ENCODE results near the gene PARD3B. TPM values are rescaled to one million over a fixed set of nuclear protein-coding genes. Genes with fewer than 3 reads are reported as not detected.

The PARD3B gene
- total and polyA plus RNA-seq, 2 of the 8 experiments (the other 6 are each of a cell fraction or from before 2014, with no cell fraction given), result 1.2 to 5.7 TPM

DNA sequence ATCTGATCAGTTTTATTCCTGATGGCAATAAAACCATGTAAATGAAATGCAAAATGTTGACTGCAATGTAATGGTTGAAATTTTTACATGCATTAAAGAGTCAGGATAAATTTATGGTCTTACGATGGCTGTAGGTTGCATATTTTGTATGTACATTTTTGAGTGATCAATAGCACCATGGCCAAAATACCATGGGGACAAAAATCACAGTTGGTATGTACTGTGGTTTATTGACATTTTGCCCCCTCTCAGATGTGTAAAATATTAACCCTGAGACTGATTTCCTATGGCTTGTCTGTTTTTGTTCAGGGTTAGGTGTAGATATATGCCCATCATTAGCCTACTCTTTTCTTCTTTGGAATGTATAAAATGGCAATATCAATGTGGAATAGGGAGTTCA lies 138.1 kb downstream of the PARD3B start:
- FAIRE-seq (no peak), DNase-seq (ENCODE audit: low read depth in 1 of 2, low spot score in 2 of 2) (no peak)
- 96% methylated on average over 1 of the region's 1 CpG; no CpG with 5 or more reads in 1 of the 2 experiments for WGBS, 2 experiments (ENCODE audit: extremely low coverage in 1 of 2, insufficient coverage in 1 of 2, insufficient read length in 1 of 2, insufficient replicate concordance in 2 of 2, low coverage in 1 of 2, low lambda C conversion rate in 2 of 2, missing lambda C conversion rate in 1 of 2)
- TF ChIP-seq CHD2 (IDR thresholded peaks at IDR 0.05; ENCODE audit: low read length), result no peak
- TF ChIP-seq TEAD4 (IDR thresholded peaks at IDR 0.05; ENCODE audit: low read depth, low read length), result no peak
- TF ChIP-seq EP300 (IDR thresholded peaks at IDR 0.05; ENCODE audit: borderline replicate concordance in 1 of 2, low read depth in 2 of 2, low read length in 2 of 2), result no peak
- TF ChIP-seq BACH1 (IDR thresholded peaks at IDR 0.05; ENCODE audit: low read length), result no peak
- TF ChIP-seq, protein P1, sequence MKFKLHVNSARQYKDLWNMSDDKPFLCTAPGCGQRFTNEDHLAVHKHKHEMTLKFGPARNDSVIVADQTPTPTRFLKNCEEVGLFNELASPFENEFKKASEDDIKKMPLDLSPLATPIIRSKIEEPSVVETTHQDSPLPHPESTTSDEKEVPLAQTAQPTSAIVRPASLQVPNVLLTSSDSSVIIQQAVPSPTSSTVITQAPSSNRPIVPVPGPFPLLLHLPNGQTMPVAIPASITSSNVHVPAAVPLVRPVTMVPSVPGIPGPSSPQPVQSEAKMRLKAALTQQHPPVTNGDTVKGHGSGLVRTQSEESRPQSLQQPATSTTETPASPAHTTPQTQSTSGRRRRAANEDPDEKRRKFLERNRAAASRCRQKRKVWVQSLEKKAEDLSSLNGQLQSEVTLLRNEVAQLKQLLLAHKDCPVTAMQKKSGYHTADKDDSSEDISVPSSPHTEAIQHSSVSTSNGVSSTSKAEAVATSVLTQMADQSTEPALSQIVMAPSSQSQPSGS (IDR thresholded peaks at IDR 0.05; ENCODE audit: low read length), result no peak
- no peak for TF ChIP-seq SIN3A (conservative IDR thresholded peaks at IDR 0.05 in 1 of 2, IDR thresholded peaks at IDR 0.05 in 1 of 2; ENCODE audit: low read depth in 1 of 2, low read length in 2 of 2)
- TF ChIP-seq SP2 (IDR thresholded peaks at IDR 0.05; ENCODE audit: low read length), result no peak
- TF ChIP-seq BRCA1 (IDR thresholded peaks at IDR 0.05; ENCODE audit: low read depth, low read length), result no peak
- TF ChIP-seq RFX5 (IDR thresholded peaks at IDR 0.05; ENCODE audit: borderline replicate concordance, low read depth, low read length), result no peak
- no peak for TF ChIP-seq TCF12 (IDR thresholded peaks at IDR 0.05; ENCODE audit: low read depth, low read length)
- TF ChIP-seq SIX5 (IDR thresholded peaks at IDR 0.05; ENCODE audit: low read depth, low read length), result no peak
- TF ChIP-seq RBBP5 (IDR thresholded peaks at IDR 0.05; ENCODE audit: borderline replicate concordance, low read depth, low read length), result no peak
- TF ChIP-seq, protein P2, sequence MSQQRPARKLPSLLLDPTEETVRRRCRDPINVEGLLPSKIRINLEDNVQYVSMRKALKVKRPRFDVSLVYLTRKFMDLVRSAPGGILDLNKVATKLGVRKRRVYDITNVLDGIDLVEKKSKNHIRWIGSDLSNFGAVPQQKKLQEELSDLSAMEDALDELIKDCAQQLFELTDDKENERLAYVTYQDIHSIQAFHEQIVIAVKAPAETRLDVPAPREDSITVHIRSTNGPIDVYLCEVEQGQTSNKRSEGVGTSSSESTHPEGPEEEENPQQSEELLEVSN (IDR thresholded peaks at IDR 0.05), result no peak

More for the DNA sequence above, 138.1 kb downstream of the PARD3B start:
- Histone ChIP-seq H3K79me1 (ENCODE audit: low read depth, low read length) (no peaks in the 10 kb centered on the region), H3K79me2 (ENCODE audit: control insufficient read depth in 1 of 2, insufficient read depth in 2 of 2, low read length in 2 of 2) (no peaks in the 10 kb centered on the region), H3K23ac (ENCODE audit: insufficient read length) (no peak overlapping the region), H2BK120ac (replicated peaks; ENCODE audit: low read depth, low read length) (no peak overlapping the region), H4K8ac (ENCODE audit: extremely low read depth, insufficient read depth, low read length) (no peak overlapping the region), H2BK12ac (ENCODE audit: low read depth, low read length) (no peak overlapping the region), H3K27ac (ENCODE audit: low read depth, low read length) (no peak overlapping the region), H2BK15ac (ENCODE audit: low read length) (no peak overlapping the region), H3K4me3 (ENCODE audit: extremely low read depth in 1 of 4, insufficient read depth in 2 of 4, low read depth in 3 of 4, low read length in 4 of 4) (no peak overlapping the region), H3K18ac (ENCODE audit: extremely low read depth, low read length) (no peak overlapping the region), H3K36me3 (ENCODE audit: control insufficient read depth in 2 of 4, insufficient read depth in 4 of 4, low read length in 3 of 4) (no peaks in the 10 kb centered on the region), H3K4me1 (replicated peaks in 1 of 4; ENCODE audit: control insufficient read depth in 3 of 4, insufficient read depth in 4 of 4, low read length in 3 of 4) (no peaks in the 10 kb centered on the region), H3K14ac (ENCODE audit: insufficient read length) (no peak overlapping the region), H3K4me2 (ENCODE audit: insufficient read depth in 1 of 2, low read depth in 2 of 2, low read length in 2 of 2) (no peak overlapping the region), H3K27me3 (replicated peaks in 1 of 4; ENCODE audit: control insufficient read depth in 3 of 4, extremely low read depth in 1 of 4, insufficient read depth in 3 of 4, low read length in 3 of 4) (no peaks in the 10 kb centered on the region), H3K23me2 (ENCODE audit: low read depth, low read length) (no peaks in the 10 kb centered on the region), H2BK5ac (ENCODE audit: low read depth, low read length) (no peak overlapping the region), H2BK20ac (ENCODE audit: low read length) (no peak overlapping the region), H2AFZ (ENCODE audit: low read length) (no peak overlapping the region), H3K9me3 (ENCODE audit: insufficient read depth in 2 of 2, low read depth in 1 of 2, low read length in 1 of 2) (no peaks in the 10 kb centered on the region), H3K56ac (replicated peaks; ENCODE audit: insufficient read length, low read depth, low read length) (no peak overlapping the region), H3K9ac (replicated peaks in 1 of 4; ENCODE audit: extremely low read depth in 1 of 4, low read depth in 3 of 4, low read length in 3 of 4) (no peak overlapping the region), H4K5ac (ENCODE audit: insufficient read length, low read depth, low read length) (no peak overlapping the region), H4K91ac (replicated peaks; ENCODE audit: insufficient read length, low read length) (no peak overlapping the region), H2AK5ac (ENCODE audit: low read depth, low read length) (no peak overlapping the region), H4K20me1 (replicated peaks in 1 of 2; ENCODE audit: control insufficient read depth in 1 of 2, insufficient read depth in 2 of 2, low read length in 2 of 2) (no peaks in the 10 kb centered on the region), H3K4ac (replicated peaks; ENCODE audit: insufficient read length, low read depth, low read length) (no peak overlapping the region)
- ChIA-PET CTCF (ENCODE audit: partially characterized antibody) (no interaction called here), POLR2A (ENCODE audit: partially characterized antibody) (no interaction called here)

Measured in H1 (cell line).